NCI-H1436 (cell line): ENCODE measurements around the gene FAM124B.
A peak's percentile ranks its signal among the peaks of the same experiment; 100 is the strongest.

Experiments
- DNase-seq: peaks from one replicate; lab custom pipeline; 2025; lab: John Stamatoyannopoulos, UW

Gene FAM124B

DNA sequence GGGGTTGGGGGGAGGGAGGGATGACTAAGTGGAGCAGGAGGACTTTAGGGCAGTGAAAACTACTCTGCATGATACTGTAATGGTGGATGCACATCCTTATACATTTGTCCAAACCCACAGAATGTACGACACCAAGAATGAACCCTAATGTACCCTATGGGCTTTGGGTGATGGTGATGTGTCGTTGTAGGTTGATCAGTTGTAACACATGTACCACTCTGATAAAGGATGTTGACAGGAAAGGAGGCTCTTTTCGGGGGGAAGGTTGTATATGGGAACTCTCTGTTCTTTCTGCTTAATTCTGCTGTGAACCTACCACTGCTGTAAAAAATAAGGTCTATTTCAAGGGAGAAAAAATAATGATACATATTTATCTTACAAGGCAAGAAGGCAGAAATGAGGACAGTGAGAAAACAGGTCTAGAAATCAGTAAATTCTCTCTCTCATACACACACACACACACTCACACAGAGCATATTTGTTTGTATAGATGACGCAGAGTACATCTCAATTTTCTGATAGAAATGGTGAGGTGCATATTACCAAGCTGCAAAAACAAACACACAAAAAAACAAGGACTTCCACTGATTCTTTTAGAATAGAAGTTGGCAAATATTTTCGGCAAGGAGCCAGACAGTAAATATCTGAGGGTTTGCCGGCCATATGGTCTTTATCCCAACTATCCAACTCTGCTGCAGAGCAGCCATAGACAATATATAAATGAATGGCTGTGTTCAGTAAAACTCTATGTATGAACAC lies 20.2 kb downstream of the FAM124B start:
- no peak for DNase-seq

GRCh38 chr2:224379986-224380385 lies 21.9 kb downstream of the FAM124B start:
- DNase-seq: no peak

GRCh38 chr2:224379172-224379571 lies 22.7 kb downstream of the FAM124B start:
- DNase-seq: no peak

- no peak for DNase-seq
Observed at GRCh38 chr2:224378701-224379097, 23.2 kb downstream of the FAM124B start.

DNA sequence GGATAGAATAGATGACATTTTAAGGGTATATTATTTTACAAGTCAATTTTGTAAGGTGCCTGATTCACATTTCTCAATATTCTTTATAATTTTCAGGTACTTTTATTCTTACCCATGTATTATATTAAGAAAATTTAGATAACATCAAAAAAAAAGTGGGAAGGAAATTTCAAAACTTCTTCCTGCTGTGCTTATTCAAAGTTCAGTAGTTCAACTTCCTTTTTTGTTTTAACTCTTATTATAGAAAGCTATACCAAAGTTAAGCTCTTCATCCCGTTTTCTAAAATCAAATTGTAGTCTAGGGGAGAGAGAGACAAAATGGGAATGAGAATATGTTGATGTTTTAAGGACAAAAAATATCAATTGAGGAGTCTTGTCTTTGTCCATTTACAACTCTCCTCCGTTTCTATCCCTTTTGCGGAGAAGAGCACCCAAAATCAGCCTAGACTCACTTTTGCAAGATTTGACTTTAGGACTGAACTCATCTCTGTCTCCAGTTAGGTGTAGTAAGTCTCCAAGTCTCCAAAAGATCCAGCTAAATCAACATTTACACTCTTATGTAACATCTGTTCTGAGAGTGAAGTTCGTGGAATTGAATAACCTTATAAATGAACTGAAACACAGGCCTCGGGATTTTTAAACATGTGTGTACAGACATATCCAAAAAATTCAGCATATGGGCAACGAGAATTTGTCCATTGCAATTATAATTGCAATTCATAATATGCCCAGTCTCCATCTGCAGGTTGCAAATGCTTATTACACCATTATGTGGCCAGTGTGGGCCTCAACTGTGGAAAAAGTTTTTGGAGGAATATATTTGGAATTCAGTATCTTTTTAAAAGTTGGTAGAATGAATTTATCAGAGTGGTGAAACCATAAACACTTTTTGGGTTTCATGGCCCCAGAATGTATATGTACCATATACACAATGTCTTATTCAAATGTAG lies 23.9 kb downstream of the FAM124B start:
- DNase-seq: no peak

DNA sequence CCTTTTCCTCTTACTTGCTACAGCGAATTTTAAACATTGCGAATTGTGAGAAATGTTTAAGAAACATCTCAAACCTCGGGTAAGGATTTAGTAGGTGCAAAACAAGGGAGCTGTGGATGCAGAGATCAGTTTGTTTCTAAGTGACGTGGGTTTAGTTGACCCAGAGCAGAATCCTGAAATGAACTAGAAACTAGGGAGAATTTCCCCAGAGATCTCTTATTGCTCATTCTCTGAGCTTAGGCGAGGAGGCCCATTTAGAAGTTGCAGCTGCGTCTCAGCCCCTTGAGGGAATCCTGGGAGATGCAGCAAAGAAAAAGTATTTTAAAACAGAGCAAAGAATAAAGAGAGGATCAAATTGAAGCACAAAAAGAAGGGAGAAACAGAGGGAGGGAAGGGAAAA lies 29.3 kb downstream of the FAM124B start:
- DNase-seq: no peak

DNA sequence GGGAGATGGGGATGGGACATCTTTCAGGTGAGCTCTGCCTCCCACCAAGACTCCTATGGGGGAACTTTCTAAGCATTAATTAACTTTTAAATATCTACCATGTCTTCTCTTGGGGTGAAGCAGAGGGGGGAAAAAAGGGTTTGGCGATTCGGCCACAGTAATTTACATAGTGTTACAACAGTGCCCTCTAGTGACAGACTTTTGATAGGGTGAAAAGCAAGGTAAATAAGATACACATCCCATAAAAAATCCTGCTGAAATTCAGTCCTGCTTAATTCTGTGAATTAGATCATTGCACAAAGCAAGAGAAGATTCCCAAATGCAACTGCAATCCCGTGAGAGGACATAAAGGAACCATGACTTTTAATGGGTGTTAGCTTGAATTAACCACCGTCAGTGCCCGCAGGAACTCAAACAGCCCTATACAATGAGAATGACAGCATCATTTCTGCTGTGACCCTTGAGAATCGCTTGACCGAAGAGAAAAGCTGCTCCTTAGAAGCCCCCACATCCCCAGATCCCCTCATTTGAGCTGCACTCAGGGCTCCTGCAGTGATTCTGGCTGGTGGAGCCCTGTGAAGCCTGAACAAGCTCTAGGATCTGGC lies 32.8 kb downstream of the FAM124B start:
- DNase-seq: peak; percentile 54

DNA sequence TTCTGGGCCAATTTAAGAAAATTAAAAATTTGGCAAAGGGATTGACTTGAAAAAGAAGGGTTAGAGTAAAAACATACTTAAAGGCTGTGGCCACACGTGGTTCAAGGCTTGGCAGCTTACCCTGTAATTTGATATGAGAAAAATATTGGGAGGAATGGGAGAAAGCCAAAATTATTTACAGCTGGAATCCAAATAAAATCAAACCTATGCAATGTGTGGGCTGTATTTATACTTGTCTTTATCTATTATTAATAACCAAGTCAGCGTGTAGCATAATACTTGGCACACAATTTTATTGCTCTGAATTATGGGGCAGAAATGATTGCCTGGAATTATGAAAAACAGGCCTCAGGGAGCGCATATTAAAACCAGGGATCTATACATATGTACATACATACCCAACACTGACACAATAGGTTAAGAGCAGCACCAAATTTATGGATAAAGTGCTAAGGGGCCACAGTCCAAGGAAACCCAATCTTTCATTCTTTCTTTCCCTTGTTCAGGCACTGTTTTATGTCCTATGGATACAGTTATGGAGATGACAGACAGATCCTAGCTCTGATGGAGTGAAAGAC lies 35.6 kb downstream of the FAM124B start:
- no peak for DNase-seq

DNA sequence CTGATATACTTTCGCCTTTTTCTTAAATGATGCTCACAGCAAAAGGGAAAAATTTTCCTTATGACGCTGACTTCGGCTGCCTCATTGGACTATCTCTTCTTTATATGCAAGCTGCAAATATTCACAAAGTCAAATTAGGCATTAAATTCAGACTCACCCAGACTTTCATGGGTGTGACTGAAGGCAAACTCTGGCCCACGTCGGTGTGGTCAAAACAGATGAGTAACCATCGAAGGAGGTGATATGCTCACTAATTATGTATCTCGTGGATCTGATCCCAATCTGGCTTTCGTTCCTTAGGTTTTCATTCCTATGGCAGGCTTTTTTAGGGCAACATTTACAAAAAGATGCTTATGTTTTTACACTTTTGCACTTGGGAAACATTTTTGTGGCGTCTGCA lies 36.6 kb downstream of the FAM124B start:
- DNase-seq: no peak

- DNase-seq: no peak
Observed at GRCh38 chr2:224363281-224363680, 38.6 kb downstream of the FAM124B start.

DNA sequence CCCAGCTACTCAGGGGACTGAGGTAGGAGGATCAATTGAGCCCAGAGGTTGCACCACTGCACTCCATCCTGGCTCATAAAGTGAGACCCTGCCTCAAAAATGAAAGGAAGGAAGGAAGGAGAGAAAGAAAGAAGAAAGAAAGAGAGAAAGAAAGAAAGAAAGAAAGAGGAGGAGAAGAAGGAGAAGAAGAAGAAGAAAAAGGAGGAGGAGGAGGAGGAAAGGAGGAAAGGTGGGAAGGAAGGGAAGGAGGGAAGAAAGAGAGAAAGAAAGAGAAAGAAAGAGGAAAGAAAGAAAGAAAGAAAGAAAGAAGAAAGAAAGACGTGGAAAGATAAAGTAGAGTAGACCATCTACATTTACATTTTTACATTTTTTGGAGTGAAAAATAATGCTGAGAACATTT lies 39.8 kb downstream of the FAM124B start:
- DNase-seq: no peak

DNA sequence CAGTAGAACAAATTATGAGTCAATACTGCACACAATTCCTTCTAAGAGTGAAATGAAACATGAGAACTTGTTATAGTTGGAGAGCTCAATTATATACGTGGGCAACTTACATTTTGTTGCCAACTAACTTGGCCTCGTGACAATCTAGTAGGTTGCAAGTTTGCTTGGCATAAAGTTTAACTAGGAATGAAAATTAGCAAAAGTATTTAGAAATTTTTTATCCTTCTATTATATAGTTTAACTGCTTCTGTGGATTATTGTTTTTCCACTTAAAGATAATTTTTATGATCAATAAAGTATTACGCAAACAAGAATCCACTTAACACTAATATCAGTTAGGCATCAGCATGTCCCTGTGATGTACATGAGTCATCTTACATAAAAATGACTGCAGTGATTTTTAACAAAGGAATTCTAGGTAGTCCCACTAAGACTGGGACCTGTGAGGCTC lies 41.1 kb downstream of the FAM124B start:
- DNase-seq: peak; percentile 38

DNA sequence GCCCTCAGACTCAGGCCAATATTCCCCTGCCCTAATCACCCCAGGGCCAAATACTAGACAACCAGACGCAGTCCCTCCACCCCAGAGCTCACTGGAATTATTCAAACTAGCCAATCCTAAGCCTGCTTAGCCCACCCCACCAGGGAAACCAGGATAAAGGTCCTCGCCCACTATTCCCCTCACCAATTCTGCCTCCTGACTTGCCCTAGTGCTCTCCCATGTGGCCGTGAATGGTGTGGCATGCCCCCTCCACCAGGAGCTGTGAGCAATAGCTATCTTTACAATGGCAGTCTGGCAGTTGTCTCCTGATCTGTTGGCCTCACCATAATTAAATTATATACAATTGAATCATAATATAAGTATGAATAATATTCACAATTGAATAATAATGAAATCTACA lies 42.3 kb downstream of the FAM124B start:
- DNase-seq: no peak

DNA sequence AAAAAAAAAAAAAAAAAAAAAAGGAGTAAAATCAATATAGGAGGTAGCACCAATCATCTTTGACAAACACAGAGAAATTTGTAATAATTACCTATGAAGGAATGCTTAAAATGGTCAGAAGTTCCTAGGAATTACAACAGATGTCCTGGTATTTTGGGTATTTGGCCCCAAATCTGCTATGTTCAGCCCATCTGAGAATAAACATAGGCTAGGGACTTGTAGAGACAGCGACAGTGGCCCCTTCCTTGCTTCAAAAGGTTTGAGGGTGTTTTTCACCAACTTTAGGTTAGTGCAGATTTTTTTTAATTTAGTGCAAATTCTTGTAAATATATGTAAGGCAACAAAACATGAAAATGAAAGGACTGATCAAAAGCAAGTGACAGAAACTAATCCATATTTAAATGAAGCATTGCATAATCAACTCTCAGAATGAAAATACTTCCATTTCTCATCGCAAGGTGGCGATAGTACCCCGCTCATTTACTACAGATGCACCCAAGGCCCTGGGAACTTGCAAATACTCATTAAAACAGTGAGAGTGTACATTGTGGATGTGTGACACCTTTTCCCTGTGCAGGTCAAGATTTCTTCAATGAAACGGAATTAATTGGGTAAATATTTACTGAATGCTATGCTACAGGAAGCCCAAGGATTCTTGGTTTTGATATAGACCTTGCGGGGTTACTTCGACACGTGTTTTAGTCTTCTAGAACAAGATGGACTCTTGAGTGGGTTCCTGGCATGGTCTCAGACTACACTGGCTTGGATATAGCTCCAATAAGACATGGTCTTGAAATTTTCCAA lies 44.6 kb downstream of the FAM124B start:
- DNase-seq: peak; percentile 39

GRCh38 chr2:224354632-224355211 lies 47.2 kb downstream of the FAM124B start:
- DNase-seq: no peak

- DNase-seq: no peak
Observed at GRCh38 chr2:224350703-224351102, 51.2 kb downstream of the FAM124B start.

GRCh38 chr2:224349396-224349795 lies 52.5 kb downstream of the FAM124B start:
- DNase-seq: no peak

- DNase-seq: no peak
Observed at GRCh38 chr2:224347176-224348051, 54.5 kb downstream of the FAM124B start.

DNA sequence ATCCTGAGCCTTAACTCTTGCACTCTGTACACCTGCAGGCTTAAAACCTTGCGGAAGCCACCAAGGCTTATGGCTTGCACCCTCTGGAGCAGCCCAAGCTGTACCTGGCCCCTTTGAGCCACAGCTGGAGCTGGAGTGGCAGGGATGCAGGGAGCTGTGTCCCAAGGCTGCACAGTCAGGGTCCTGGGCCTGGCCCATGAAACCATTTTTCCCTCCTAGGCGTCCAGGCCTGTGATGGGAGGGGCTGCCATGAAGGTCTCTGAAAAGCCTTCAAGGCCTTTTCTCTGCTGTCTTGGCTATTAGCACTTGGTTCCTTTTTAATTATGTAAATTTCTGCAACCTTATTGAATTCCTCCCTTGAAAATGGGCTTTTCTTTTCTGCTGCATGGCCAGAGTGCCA lies 56.4 kb downstream of the FAM124B start:
- no peak for DNase-seq

DNA sequence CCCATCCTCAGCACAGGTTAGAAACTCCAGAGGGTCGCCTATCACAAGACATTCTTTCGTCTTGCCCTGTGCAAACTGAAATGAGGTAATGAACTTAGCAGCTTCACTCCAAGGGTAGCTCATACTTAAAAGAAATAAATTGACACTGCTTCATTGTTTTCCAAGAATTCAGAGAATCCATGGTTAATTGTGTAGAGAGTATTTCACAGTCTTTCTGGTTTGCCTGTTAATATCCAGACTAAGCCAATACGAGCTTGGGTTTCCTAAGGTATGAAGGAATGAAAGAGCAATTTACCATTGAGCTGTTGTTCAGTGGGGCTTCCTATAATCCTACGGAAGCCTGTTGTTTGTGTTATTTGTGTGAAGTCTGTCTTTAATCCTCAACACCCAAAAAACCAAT lies 58.7 kb downstream of the FAM124B start:
- no peak for DNase-seq
